Neural progenitor cell (in vitro differentiated cells): ENCODE data around the gene ACP7.

Experiments used
- CTCF ChIP-seq: fragments of 200-600 bp; sonication (generic); IDR thresholded peaks from 2 replicates; pipeline ENCODE4 v1.5.1; 2017; ENCODE audit warnings: antibody characterized with exemption, mild to moderate bottlenecking
- EZH2phosphoT487 ChIP-seq: fragments of 200-600 bp; sonication (generic); IDR thresholded peaks from 2 replicates; pipeline ENCODE4 v1.6.1; 2017; ENCODE audit warnings: antibody characterized with exemption

GRCh38 chr19:39098365-39099269, 14.4 kb downstream of the ACP7 start:
- TF ChIP-seq CTCF (no peak), EZH2phosphoT487 (no peak)
